GM19240 (cell line): Measurements from ENCODE around the gene FBXO38.

Experiments used
- DNase-seq: peaks from one replicate; pipeline ENCODE4 v3.0.0; 2011; ENCODE audit warnings: low spot score; ENCODE audit not compliant: insufficient read length

Gene FBXO38

GRCh38 chr5:148383564-148384379 is at the start of gene FBXO38:
FBXO38 (plus strand) TSS chr5:148383958; CDS start chr5:148394777, 10,819 bp downstream.
- DNase-seq: peak; percentile 76

DNA sequence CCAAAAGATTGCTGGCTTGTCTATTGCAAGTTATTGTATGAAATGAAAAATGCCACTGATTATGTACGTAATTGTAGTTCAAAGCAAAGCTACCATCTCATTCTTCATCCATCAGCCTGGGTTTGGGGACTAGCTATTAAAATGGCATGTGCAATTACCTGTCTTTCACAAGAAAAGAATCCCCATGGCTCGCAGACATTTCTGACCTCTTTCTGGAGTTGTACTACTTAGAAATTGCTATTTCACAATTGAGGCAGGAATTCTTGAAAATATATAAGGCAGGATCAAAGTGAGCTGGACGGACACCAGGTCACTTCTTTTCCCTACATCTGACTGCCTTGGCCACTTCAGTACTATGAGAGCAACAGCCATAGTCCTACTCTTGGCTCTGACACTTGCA is 48.5 kb upstream of the FBXO38 start, which contains the start of gene SPINK9:
Gene SPINK9, plus strand, starts transcription at position 301 of the 400 bp plus-strand sequence. Its CDS starts 55 bp downstream, at position 356.
- no peak for DNase-seq

GRCh38 chr5:148336704-148337435 is 46.9 kb upstream of the FBXO38 start:
- no peak for DNase-seq

- DNase-seq: no peak
Measured at GRCh38 chr5:148342371-148343045, 41.2 kb upstream of the FBXO38 start.

- DNase-seq: no peak
Measured at GRCh38 chr5:148343046-148343407, 40.7 kb upstream of the FBXO38 start.

GRCh38 chr5:148343603-148344487 is 39.9 kb upstream of the FBXO38 start:
- no peak for DNase-seq

GRCh38 chr5:148347706-148348105 is 36.1 kb upstream of the FBXO38 start:
- DNase-seq: no peak

DNA sequence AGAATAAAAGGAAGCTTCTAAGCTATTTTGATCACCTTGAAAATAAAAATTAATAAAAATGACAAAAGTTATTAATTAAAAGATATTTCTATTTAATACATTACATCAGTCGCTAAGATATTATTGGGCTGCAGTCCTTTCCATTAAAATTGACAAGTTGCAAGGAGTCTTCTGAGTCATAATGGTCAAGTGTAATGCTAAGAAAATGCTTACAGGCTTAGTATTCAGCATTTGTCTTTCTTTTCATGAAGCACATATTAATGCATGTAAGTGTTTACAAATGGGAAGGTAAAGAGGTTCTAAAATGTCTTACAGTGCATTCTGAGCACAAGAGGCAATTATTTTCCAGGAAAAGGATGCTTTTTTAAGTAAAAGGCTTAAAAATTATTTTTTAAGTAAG is 31.1 kb upstream of the FBXO38 start:
- DNase-seq: no peak

DNA sequence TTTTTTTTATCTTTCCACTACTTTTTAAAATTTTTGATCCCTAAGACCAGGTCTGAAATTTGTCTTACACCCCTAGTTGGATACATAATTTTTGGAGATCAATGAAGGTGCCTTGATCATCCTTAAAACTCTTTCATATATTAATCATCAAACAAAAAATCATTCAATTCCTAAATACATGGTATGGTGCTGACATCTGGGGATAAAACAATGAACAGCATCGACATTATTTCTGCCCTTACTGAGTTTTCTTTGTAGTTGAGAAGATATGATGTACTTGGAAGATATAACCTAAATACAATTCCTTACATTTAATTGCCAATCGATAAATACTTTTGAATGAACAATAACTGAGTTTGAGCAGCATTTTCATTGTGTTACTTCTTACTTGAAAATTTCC is 30.1 kb upstream of the FBXO38 start:
- no peak for DNase-seq

- DNase-seq: no peak
Measured at GRCh38 chr5:148364343-148364742, 19.4 kb upstream of the FBXO38 start.

DNA sequence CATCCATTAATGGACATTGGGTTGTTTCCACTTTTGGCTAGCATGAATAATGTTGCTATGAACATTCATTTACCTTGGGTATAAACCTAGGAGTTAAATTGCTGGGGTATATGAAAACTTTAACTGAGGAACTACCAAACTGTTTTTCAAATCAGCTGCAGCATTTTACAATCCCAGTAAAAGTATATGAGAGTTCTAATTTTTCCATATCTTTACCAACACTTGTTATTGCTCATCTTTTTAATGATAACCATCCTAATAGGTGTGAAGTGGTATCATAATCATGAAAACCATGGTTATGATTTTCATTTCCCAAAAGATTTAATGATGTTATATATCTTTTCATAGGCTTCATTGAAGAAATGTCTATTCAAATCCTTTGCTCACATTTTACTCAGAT is 15.5 kb upstream of the FBXO38 start:
- no peak for DNase-seq

DNA sequence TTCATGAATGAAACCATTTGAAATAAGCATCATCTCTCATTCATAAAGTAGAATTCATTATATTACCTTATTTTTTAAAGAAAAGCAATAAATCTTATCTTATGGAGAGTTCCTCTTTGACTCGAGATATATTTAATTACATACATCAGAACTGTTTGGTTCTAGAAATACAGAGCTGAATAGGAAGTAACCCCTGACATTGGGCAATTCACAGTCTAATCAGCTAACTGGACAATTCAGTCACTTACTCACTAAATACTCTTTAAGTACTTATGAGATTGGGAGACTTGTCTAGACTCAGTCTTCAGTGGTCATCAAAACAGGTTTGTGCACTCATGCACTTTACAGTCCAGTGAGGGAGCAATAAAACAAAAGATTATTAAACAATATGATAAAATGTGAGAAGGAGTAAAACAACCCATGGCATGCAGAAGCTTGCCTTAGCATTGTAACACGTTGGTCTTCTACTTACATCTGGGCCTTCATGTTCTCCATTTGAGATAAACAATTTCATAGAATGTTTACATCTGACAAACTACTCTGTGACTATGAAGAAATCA is 11.5 kb upstream of the FBXO38 start:
- DNase-seq: no peak

GRCh38 chr5:148372893-148373292 is 10.9 kb upstream of the FBXO38 start:
- no peak for DNase-seq

DNA sequence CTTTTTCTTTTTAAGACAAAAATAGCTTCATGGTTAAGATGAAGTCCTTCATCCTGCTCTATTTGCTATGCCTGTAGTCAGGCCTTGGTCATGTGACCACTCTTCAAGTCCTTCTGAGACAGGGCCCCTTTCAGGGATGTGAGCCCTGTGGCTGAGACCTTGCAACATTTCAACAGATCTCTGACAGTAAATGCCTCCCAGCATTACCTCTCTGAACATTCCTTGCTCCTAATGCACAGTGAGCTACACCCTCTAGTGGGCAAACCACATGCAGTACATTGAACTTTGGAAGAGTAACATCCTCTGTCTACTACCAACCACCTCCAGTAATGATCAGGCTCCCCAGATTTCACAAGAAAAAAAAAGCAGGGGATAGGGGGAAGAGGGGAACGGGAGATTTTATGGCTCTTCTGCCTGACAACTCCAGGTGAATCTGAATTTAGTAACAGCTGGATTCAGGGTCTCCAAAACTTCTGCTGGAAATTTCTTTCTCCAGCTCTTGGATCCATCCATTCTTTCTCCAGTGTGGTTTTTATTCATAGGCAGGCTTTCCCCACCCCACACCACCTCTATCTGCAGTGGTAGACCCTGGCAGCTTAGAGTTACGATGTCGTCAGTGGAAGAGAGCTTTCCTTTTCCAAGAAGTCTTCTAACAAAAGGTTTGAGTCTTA is 8.9 kb upstream of the FBXO38 start:
- DNase-seq: no peak

GRCh38 chr5:148376198-148376597 is 7.6 kb upstream of the FBXO38 start:
- no peak for DNase-seq

- no peak for DNase-seq
Measured at GRCh38 chr5:148378670-148379069, 5.1 kb upstream of the FBXO38 start.

DNA sequence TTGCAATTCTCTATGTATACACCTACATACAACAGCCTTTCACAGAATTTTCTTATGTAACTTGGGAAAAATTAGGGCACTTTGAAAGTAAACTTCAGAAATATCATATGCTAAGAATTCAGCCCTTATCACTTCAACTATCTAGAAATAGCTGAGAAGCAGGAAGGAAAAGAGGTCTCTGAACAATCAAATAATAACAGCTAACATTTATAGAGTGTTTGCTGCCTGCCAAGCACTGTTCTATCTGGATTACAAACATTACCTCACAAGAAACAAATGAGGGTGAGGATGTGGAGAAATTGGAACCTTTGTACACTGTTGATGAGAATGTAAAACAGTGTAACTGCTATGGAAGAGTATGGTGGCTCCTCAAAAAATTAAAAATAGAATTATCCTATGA is 4.4 kb upstream of the FBXO38 start:
- no peak for DNase-seq

DNA sequence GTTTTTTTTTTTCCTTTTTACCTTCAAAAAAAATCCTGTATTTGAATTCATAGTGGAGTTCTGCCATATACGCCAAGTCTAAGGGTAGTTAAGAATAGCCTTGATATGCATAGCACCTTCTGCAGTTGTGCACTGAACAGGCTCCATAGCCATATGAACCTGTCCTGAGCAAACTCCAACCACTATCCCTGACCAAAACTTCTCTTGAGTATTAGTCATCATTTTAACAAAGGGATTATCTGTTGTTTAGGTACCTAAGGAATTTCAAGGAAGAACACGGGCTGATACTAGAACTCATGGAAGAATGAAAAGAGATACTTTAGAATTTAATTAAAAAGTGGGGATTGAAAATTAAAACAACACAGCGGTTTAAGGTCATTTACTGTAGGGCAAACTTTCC is 1.9 kb upstream of the FBXO38 start:
- DNase-seq: no peak

DNA sequence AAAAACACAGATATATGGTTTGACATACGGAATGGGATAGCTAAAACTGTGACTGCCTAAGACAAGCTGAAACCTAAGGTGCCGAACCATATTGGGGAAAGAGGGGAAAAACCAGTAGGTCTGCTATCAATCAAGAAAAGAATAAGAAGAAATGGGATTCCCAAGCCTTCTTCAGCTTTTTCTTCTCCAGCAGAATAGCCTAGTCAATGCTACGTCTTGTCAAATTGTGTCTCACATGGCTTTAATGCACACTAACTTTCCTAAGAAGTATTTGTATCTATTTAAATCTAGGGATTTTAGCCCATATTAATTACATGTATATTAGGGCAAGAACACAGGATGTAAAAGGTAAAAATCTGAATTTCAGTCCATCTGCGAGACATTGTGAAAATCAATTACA is 797 bp upstream of the FBXO38 start:
- no peak for DNase-seq

- no peak for DNase-seq
Measured at GRCh38 chr5:148384380-148384737, 601 bp downstream of the FBXO38 start.
